Mammary epithelial cell (primary cell): Measurements from ENCODE around the gene DDAH1.

Experiments used
- EZH2 ChIP-seq: IDR thresholded peaks from 2 replicates; pipeline ENCODE4 v1.6.1; 2012; ENCODE audit warnings: low read length, inconsistent platforms, borderline replicate concordance
- TF ChIP-seq, protein P1 (sequence below), 2 donors: IDR thresholded peaks in 1 of 2; conservative IDR thresholded peaks in 1 of 2; 2 replicates each; pipeline ENCODE4 v1.5.1; 2011 to 2012; ENCODE audit warnings: inconsistent platforms in 2 of 2, low read length in 2 of 2, mild to moderate bottlenecking in 2 of 2, control low read depth in 1 of 2, low read depth in 1 of 2; ENCODE audit not compliant: insufficient read depth in 1 of 2; ENCODE audit errors: extremely low read depth in 1 of 2

DNA sequence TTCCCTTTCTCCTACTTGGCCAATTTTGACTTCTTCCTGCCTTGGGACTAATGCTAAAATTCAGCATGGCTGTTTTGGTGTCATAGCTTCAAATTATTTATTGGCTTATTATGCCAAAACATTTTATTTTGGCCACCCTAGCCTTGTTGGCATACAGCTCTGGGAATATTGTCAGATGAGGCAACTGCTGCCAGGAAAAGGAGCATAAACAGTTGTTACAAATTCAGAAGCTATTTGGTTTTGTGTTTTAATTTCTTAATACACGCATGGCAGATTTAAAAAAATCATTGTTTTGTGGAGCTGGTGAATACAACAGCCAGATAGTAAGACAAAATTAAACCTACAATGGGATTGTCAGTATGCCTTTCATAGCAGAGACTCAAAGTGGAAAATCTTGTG, 121.7 kb downstream of the DDAH1 start:
- TF ChIP-seq, protein P1, sequence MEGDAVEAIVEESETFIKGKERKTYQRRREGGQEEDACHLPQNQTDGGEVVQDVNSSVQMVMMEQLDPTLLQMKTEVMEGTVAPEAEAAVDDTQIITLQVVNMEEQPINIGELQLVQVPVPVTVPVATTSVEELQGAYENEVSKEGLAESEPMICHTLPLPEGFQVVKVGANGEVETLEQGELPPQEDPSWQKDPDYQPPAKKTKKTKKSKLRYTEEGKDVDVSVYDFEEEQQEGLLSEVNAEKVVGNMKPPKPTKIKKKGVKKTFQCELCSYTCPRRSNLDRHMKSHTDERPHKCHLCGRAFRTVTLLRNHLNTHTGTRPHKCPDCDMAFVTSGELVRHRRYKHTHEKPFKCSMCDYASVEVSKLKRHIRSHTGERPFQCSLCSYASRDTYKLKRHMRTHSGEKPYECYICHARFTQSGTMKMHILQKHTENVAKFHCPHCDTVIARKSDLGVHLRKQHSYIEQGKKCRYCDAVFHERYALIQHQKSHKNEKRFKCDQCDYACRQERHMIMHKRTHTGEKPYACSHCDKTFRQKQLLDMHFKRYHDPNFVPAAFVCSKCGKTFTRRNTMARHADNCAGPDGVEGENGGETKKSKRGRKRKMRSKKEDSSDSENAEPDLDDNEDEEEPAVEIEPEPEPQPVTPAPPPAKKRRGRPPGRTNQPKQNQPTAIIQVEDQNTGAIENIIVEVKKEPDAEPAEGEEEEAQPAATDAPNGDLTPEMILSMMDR (conservative IDR thresholded peaks at IDR 0.05 in 1 of 2, IDR thresholded peaks at IDR 0.05 in 1 of 2; ENCODE audit: extremely low read depth in 1 of 2, insufficient read depth in 1 of 2, low read depth in 1 of 2, low read length in 2 of 2), result no peak
- TF ChIP-seq EZH2, result no peak
